Measurements from ENCODE around the gene GRID2.

The GRID2 gene

DNA sequence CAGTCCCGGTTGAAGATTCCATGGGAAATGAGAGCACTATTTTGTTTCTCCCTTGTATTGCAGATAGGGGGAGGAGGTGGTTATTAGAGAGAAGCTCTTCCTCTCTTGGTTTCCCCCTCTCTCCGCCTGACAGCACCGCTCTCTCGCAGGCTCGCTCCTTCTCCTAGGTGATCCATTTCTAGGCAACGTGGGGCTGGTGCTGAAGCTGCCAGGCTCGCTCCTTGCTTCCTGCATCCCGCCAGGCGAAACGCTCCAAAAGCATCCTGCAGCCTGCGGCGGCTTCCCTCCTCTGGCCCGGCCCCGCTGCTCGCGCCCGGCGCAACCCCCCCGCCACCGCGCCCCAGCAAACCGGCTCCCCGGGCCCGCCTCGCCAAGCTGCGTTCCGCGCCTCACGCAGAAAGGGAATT lies at the start of gene GRID2:
TSS of gene GRID2 (plus strand) at position 346 of the 407 bp plus-strand sequence.
- H3K27ac Mint-ChIP-seq = no peak within 1 kb of the TSS
- H3K4me3 Mint-ChIP-seq = no peak within 1 kb of the TSS
- no peaks in the 10 kb centered on the region for H3K36me3 Mint-ChIP-seq
- H3K27me3 Mint-ChIP-seq = peaks cover 22% of the 10 kb centered on the region
- no peaks in the 10 kb centered on the region for H3K9me3 Mint-ChIP-seq (ENCODE audit: low read depth)
- H3K4me1 Mint-ChIP-seq (ENCODE audit: low read depth) = peaks cover 4% of the 10 kb centered on the region

- Mint-ChIP-seq H3K27ac (no peak overlapping the region), H3K4me1 (ENCODE audit: low read depth) (no peaks in the 10 kb centered on the region), H3K4me3 (no peak overlapping the region), H3K27me3 (no peaks in the 10 kb centered on the region), H3K9me3 (ENCODE audit: low read depth) (peaks cover 7% of the 10 kb centered on the region), H3K36me3 (no peaks in the 10 kb centered on the region)
Observed at GRCh38 chr4:92253986-92254671, 49.6 kb upstream of the GRID2 start.

DNA sequence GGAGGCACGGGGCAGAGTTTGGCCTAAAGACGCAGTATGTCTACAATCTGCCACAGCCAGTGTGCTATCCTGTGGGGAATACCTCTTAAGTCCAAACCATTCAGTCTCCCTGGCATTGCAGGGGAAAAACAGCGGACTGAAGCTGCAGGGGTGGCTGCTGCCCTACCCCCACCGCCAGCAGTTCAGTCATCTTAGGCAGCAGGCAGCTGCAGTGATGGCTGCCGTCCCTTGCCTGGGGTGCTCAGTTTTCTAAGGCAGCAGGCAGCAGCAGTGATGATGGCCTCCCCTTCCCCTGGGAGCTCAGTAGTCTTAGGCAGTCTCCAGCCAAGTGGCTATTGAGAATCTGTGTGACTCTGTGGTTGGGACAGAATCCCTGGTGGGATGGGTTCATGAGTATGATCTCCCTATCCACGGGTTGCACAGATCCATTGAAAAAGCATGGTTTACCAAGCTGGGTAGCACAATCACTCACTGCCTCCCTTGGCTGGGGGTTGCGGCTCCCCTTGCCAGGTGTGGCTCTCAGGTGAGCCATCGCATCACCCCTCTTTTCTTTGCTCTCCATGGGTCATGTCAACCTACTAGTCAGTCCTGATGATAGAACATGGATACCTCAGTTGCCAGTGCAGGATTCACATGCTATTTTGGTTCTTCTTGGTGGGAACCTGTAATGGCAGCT lies 48.9 kb upstream of the GRID2 start:
- Mint-ChIP-seq H3K4me1 (ENCODE audit: low read depth) (no peaks in the 10 kb centered on the region), H3K27ac (no peak overlapping the region), H3K27me3 (no peaks in the 10 kb centered on the region), H3K4me3 (no peak overlapping the region), H3K9me3 (ENCODE audit: low read depth) (peaks cover 7% of the 10 kb centered on the region), H3K36me3 (no peaks in the 10 kb centered on the region)

DNA sequence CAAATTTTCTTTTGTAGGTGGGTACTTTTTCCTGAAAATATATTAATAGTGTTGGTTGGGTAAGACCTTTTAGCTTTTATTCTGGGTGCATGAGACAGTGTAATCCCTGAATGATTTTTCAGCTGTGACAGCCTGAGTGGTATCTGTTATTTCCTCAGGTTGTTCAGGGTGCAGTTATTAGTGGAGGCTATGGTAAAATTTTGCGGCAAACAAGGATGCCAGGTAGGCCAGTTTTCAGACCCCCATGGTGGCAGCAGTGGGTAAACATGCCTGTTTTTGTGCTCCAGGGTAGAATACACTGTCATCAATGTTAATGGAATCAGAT lies 47.9 kb upstream of the GRID2 start:
- Mint-ChIP-seq H3K9me3 (ENCODE audit: low read depth) (peaks cover 6% of the 10 kb centered on the region), H3K36me3 (no peaks in the 10 kb centered on the region)

GRCh38 chr4:92257931-92258857 lies 45.6 kb upstream of the GRID2 start:
- Mint-ChIP-seq H3K27me3 (no peaks in the 10 kb centered on the region), H3K4me1 (ENCODE audit: low read depth) (no peaks in the 10 kb centered on the region), H3K36me3 (no peaks in the 10 kb centered on the region), H3K27ac (no peak overlapping the region), H3K4me3 (no peak overlapping the region), H3K9me3 (ENCODE audit: low read depth) (no peaks in the 10 kb centered on the region)

More for the DNA sequence above, 47.9 kb upstream of the GRID2 start:
- Mint-ChIP-seq H3K27me3 (no peaks in the 10 kb centered on the region), H3K4me3 (no peak overlapping the region), H3K27ac (no peak overlapping the region), H3K4me1 (ENCODE audit: low read depth) (no peaks in the 10 kb centered on the region)

- no peaks in the 10 kb centered on the region for H3K36me3 Mint-ChIP-seq
- H3K9me3 Mint-ChIP-seq (ENCODE audit: low read depth) = peaks cover 3% of the 10 kb centered on the region
- H3K27me3 Mint-ChIP-seq = no peaks in the 10 kb centered on the region
- H3K4me3 Mint-ChIP-seq = no peak overlapping the region
- H3K27ac Mint-ChIP-seq = no peak overlapping the region
- no peaks in the 10 kb centered on the region for H3K4me1 Mint-ChIP-seq (ENCODE audit: low read depth)
Observed at GRCh38 chr4:92261256-92261655, 42.5 kb upstream of the GRID2 start.

GRCh38 chr4:92262371-92262770 lies 41.4 kb upstream of the GRID2 start:
- peaks cover 3% of the 10 kb centered on the region for H3K9me3 Mint-ChIP-seq (ENCODE audit: low read depth)
- H3K27ac Mint-ChIP-seq = no peak overlapping the region
- no peaks in the 10 kb centered on the region for H3K4me1 Mint-ChIP-seq (ENCODE audit: low read depth)
- no peak overlapping the region for H3K4me3 Mint-ChIP-seq
- H3K27me3 Mint-ChIP-seq = no peaks in the 10 kb centered on the region
- no peaks in the 10 kb centered on the region for H3K36me3 Mint-ChIP-seq

DNA sequence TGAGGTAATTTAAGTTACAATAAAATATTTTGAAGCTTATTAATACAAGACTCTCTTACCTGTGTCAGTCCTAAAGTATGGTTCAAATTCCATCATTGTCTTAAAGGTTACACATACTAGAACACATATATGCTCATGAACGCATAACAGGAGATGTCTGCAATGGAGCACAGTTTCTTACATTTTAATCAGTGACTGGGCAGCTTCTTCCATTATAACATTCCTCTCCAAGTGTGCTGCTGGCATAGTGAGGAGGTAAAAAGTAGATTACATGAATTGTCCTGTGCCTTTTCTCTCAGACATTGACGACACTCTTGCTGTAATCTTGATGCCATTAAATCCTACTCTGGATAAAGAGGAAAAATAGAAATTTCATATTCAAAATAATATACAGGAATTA lies 40.8 kb upstream of the GRID2 start:
- H3K4me1 Mint-ChIP-seq (ENCODE audit: low read depth) = no peaks in the 10 kb centered on the region
- H3K4me3 Mint-ChIP-seq = no peak overlapping the region
- H3K27me3 Mint-ChIP-seq = no peaks in the 10 kb centered on the region
- peaks cover 3% of the 10 kb centered on the region for H3K9me3 Mint-ChIP-seq (ENCODE audit: low read depth)
- no peak overlapping the region for H3K27ac Mint-ChIP-seq
- H3K36me3 Mint-ChIP-seq = no peaks in the 10 kb centered on the region

DNA sequence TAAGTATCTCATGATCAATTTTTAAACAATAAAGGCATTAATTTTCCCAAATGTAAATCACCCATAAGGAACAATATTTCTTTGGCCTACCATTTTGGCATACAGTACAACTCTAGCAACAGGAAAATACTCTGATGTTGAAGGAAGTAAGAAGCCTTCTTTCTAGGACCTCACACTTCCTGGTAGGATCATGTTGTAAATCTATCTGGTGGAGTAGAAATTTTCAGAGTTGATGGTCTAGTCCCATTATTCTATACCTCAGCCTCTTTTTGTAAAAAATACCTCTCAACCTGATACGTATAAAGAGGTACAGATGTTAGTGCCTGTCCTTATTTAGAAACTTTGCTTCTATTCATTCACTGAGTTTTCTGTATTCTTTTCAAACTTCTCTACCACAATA lies 40.2 kb upstream of the GRID2 start:
- no peak overlapping the region for H3K27ac Mint-ChIP-seq
- no peaks in the 10 kb centered on the region for H3K4me1 Mint-ChIP-seq (ENCODE audit: low read depth)
- H3K4me3 Mint-ChIP-seq = no peak overlapping the region
- no peaks in the 10 kb centered on the region for H3K36me3 Mint-ChIP-seq
- H3K9me3 Mint-ChIP-seq (ENCODE audit: low read depth) = peaks cover 3% of the 10 kb centered on the region
- H3K27me3 Mint-ChIP-seq = no peaks in the 10 kb centered on the region

GRCh38 chr4:92264163-92264562 lies 39.6 kb upstream of the GRID2 start:
- no peaks in the 10 kb centered on the region for H3K4me1 Mint-ChIP-seq (ENCODE audit: low read depth)
- peaks cover 3% of the 10 kb centered on the region for H3K9me3 Mint-ChIP-seq (ENCODE audit: low read depth)
- H3K27me3 Mint-ChIP-seq = no peaks in the 10 kb centered on the region
- no peaks in the 10 kb centered on the region for H3K36me3 Mint-ChIP-seq
- H3K4me3 Mint-ChIP-seq = no peak overlapping the region
- no peak overlapping the region for H3K27ac Mint-ChIP-seq

GRCh38 chr4:92265021-92265420 lies 38.7 kb upstream of the GRID2 start:
- Mint-ChIP-seq H3K9me3 (ENCODE audit: low read depth) (peaks cover 3% of the 10 kb centered on the region), H3K27me3 (no peaks in the 10 kb centered on the region), H3K27ac (no peak overlapping the region), H3K36me3 (no peaks in the 10 kb centered on the region), H3K4me3 (no peak overlapping the region), H3K4me1 (ENCODE audit: low read depth) (no peaks in the 10 kb centered on the region)

GRCh38 chr4:92265798-92266197 lies 38.0 kb upstream of the GRID2 start:
- Mint-ChIP-seq H3K4me3 (no peak overlapping the region), H3K27me3 (no peaks in the 10 kb centered on the region), H3K9me3 (ENCODE audit: low read depth) (peaks cover 3% of the 10 kb centered on the region), H3K27ac (no peak overlapping the region), H3K36me3 (no peaks in the 10 kb centered on the region), H3K4me1 (ENCODE audit: low read depth) (no peaks in the 10 kb centered on the region)

DNA sequence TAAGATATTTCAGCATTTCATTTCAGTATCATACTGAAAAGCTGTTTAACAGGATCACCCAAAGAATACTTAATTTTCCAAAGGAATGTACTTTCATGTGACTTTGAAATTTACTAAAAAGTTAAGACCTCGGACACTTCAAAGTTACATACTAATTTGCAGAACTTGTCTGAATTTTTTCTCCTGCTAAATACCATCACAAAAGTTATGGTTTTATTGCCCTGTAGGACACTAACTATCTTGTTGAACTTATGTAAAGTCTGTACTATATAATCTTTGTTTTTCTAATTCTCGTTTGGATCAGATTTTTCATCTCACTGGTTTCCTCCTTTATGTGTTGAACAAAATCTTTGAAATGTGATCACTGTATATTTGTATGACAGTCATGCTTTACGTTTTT lies 37.2 kb upstream of the GRID2 start:
- H3K36me3 Mint-ChIP-seq = no peaks in the 10 kb centered on the region
- no peaks in the 10 kb centered on the region for H3K4me1 Mint-ChIP-seq (ENCODE audit: low read depth)
- H3K27ac Mint-ChIP-seq = no peak overlapping the region
- H3K9me3 Mint-ChIP-seq (ENCODE audit: low read depth) = peaks cover 3% of the 10 kb centered on the region
- H3K27me3 Mint-ChIP-seq = no peaks in the 10 kb centered on the region
- no peak overlapping the region for H3K4me3 Mint-ChIP-seq

DNA sequence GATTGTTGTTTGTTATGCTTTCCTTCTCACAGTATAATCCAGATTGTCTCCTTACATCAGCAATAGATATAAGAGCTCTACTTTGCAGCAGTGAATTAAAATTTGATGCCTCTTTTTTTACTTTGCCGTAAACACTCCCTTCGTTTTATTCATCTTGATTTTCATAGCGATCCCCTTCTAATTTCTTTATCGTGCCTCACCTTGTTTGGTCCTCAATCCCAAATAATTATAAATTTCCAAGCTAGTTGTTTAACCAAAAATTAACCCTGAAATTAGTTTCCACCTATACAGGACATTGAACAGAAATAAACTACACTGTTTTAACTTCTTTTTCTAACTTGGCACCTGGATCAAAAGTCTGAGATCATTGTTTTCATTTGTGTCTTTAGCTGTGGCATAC lies 35.1 kb upstream of the GRID2 start:
- H3K4me3 Mint-ChIP-seq = no peak overlapping the region
- H3K36me3 Mint-ChIP-seq = no peaks in the 10 kb centered on the region
- H3K9me3 Mint-ChIP-seq (ENCODE audit: low read depth) = peaks cover 3% of the 10 kb centered on the region
- H3K4me1 Mint-ChIP-seq (ENCODE audit: low read depth) = no peaks in the 10 kb centered on the region
- no peaks in the 10 kb centered on the region for H3K27me3 Mint-ChIP-seq
- H3K27ac Mint-ChIP-seq = no peak overlapping the region

GRCh38 chr4:92270908-92271307 lies 32.9 kb upstream of the GRID2 start:
- no peaks in the 10 kb centered on the region for H3K27me3 Mint-ChIP-seq
- H3K4me1 Mint-ChIP-seq (ENCODE audit: low read depth) = no peaks in the 10 kb centered on the region
- no peak overlapping the region for H3K27ac Mint-ChIP-seq
- no peaks in the 10 kb centered on the region for H3K9me3 Mint-ChIP-seq (ENCODE audit: low read depth)
- H3K4me3 Mint-ChIP-seq = no peak overlapping the region
- H3K36me3 Mint-ChIP-seq = no peaks in the 10 kb centered on the region
